Measurements from ENCODE around the gene LMO2. TPM values are rescaled to one million over a fixed set of nuclear protein-coding genes. Genes with fewer than 3 reads are reported as not detected.

LMO2 gene
- total RNA-seq, 2 experiments from 2014 or later: not detected

DNA sequence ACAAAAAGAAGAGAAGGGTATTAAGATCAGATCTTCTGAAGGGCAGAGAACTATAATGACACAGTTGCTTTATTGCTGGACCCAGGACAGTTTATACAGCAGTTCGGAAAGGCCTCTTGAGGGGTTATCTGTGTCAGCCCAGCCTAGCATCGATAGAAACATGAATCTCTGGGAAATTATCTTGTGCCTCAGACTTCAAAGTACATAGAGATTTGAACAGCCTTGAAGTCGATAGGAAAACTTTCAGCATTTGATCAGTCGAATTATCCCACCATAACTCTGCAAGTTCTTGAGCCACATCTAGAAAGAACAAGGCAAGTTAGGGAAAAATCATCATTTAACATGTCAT, 2.5 kb upstream of the LMO2 start:
- DNase-seq: no peak
- Mint-ChIP-seq H3K36me3 (peaks cover 2% of the 10 kb centered on the region), H3K9me3 (peaks cover 3% of the 10 kb centered on the region), H3K4me3 (no peak overlapping the region), H3K4me1 (ENCODE audit: low read depth) (peaks cover 31% of the 10 kb centered on the region), H3K27ac (no peak overlapping the region), H3K27me3 (peaks cover 71% of the 10 kb centered on the region)
- intact Hi-C loops (cut with micrococcal nuclease): loop anchor here (1.0 to 10.0 kb wide), 4 partner anchors 157 to 880 kb away; partner anchors contain the start of genes CD59 and DEPDC7
- CTCF ChIA-PET: no interaction called here
- POLR2A ChIA-PET: no interaction called here

DNA sequence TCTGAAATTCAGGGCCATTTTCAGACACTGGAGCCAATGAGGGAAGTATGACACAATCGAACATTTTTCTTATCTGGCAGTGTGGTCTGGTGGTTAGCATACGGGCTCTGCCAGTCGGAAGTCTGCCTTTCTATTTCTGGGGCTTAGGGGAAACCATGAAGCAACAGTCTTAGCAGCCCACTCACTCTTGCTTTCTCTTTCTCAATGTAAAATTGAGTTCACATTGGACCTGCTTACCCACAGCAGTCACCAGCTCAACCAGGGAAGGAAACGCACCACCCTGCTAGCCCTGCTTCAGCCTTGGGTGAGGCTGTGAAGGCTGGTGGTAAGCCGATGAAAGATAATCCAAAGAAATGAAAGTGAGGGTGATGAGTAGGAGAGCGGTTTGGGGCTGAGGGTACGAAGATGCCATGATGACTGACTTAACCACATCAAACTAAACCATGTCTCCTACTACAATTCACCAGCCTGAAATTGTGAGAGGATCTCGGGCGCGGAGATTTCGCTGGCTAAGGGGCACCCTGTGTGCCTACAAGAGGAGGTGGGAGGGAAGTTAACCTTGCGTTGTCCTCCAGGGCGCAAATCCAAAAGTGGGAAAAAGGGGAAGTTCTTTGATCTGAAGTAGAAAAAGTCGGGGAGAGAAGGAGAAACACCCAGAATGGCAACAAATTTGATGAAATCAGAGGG, 2.0 kb upstream of the LMO2 start:
- peaks cover 73% of the 10 kb centered on the region for H3K27me3 Mint-ChIP-seq
- ChIA-PET CTCF (interaction anchor here (0.9 kb wide), 1 partner anchor 36 kb away, joined by 3 read pairs; no protein-coding TSS in a partner anchor), POLR2A (interaction anchor here (1.3 kb wide), 1 partner anchor 211 kb away, joined by 3 read pairs; the partner anchor contains the start of gene NAT10)
- H3K36me3 Mint-ChIP-seq: peaks cover 2% of the 10 kb centered on the region
- peaks cover 3% of the 10 kb centered on the region for H3K9me3 Mint-ChIP-seq
- peak overlapping the region; percentile 25 for H3K4me3 Mint-ChIP-seq
- H3K27ac Mint-ChIP-seq: no peak overlapping the region
- peak; percentile 88 for DNase-seq
- intact Hi-C loops (cut with micrococcal nuclease): loop anchor here (1.0 to 10.0 kb wide), 5 partner anchors 157 to 879 kb away; partner anchors contain the start of genes CD59, DEPDC7 and NAT10
- H3K4me1 Mint-ChIP-seq (ENCODE audit: low read depth): peaks cover 31% of the 10 kb centered on the region

DNA sequence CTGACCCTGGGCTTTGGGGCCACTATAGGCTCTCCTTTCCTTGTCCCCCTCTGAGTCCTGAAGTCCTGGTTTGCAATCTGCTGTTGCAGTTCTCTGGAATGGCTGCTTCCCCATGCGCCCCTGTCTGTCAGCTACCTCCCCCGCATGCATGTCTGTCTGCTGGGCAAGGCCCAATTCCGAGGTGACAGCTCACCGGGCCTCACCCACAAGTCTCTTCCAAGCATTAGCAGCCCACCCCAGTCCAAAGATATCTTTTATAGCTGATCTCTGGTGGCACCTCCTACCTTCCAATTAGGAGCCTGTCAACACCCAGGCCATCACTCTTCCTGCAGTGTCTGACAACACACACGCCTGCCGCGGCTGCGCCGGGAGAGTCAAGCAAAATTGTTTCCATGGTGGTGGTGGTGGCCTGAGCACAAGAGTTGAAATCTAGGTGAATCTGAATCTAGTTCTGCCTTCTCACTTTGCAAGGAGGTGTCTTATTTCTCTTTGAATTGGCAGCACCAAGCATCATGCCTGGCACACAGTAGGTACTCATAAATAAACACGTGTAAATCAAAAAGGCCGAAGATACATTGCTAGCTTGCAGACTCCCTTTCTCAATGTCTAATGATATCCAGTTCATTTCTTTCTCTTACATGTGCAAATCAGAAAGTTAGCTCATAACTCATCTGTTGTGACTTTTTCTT, 1.2 kb upstream of the LMO2 start:
- no peak overlapping the region for H3K4me3 Mint-ChIP-seq
- peaks cover 31% of the 10 kb centered on the region for H3K4me1 Mint-ChIP-seq (ENCODE audit: low read depth)
- H3K36me3 Mint-ChIP-seq: peaks cover 2% of the 10 kb centered on the region
- H3K27ac Mint-ChIP-seq: no peak overlapping the region
- intact Hi-C loops (cut with micrococcal nuclease): loop anchor here (1.0 to 10.0 kb wide), 3 partner anchors 156 to 878 kb away; partner anchors contain the start of genes CD59, DEPDC7 and NAT10
- ChIA-PET POLR2A (interaction anchor here (0.6 to 1.3 kb wide), 2 partner anchors 212 to 485 kb away, joined by 3 read pairs; partner anchors contain the start of gene NAT10), CTCF (interaction anchor here (0.9 kb wide), 1 partner anchor 35 kb away, joined by 3 read pairs; no protein-coding TSS in a partner anchor)
- H3K27me3 Mint-ChIP-seq: peaks cover 78% of the 10 kb centered on the region
- H3K9me3 Mint-ChIP-seq: peaks cover 3% of the 10 kb centered on the region
- DNase-seq: no peak

DNA sequence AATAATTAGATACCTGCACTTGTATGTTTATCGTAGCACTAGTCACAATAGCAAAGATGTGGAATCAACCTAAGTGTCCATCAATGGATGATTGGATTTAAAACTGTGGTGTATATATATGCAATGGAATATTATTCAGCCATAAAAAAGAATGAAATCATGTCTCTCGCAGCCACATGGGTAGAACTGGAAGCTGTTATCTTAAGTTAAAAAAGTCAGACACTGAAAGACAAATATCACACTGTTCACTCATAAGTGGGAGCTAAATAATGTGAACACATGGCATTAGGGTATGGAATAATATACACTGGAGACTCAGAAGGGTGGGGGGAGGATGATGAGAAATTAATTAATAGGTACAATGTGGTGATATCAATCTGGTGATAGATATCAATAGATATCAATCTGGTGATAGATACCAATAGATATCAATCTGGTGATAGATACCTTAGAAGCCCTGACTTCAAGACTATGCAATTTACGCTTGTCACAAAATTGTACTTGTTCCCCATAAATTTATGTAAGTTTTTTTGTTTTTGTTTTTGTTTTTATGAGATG, 2.0 kb downstream of the LMO2 start:
- CTCF ChIA-PET: interaction anchor here (0.8 kb wide), 1 partner anchor 32 kb away, joined by 3 read pairs; no protein-coding TSS in a partner anchor
- intact Hi-C loops (cut with micrococcal nuclease): loop anchor here (5.0 to 10.0 kb wide), 2 partner anchors 153 to 875 kb away; partner anchors contain the start of genes CD59 and DEPDC7
- no peak overlapping the region for H3K4me3 Mint-ChIP-seq

DNA sequence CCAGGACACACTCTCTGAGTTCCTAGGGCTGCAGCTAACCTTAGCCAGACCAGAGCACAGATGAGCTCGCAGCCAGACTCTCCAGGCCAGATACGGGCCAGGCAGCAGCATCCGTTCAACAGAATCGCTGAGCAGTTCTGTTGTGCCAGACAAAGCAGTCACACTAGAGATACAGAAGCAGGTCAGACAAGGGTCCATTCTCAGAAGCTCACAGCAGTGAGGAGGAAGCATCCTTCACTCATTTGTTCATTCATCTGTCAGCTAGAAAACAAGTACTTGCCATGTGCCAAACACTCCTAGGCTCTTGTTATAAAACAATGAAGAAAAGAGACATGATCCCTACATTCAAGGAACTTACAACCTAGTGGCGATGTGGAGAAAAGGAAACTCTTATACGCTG, 2.6 kb downstream of the LMO2 start:
- H3K9me3 Mint-ChIP-seq: peaks cover 3% of the 10 kb centered on the region
- ChIA-PET CTCF (no interaction called here), POLR2A (no interaction called here)
- DNase-seq: no peak
- H3K36me3 Mint-ChIP-seq: peaks cover 2% of the 10 kb centered on the region
- intact Hi-C loops (cut with micrococcal nuclease): no loop called here
- no peak overlapping the region for H3K4me3 Mint-ChIP-seq
- H3K27ac Mint-ChIP-seq: no peak overlapping the region
- peaks cover 76% of the 10 kb centered on the region for H3K27me3 Mint-ChIP-seq
- H3K4me1 Mint-ChIP-seq (ENCODE audit: low read depth): peaks cover 24% of the 10 kb centered on the region

More for the DNA sequence above, 2.0 kb downstream of the LMO2 start:
- H3K27ac Mint-ChIP-seq: no peak overlapping the region
- H3K9me3 Mint-ChIP-seq: peaks cover 3% of the 10 kb centered on the region
- H3K4me1 Mint-ChIP-seq (ENCODE audit: low read depth): peaks cover 30% of the 10 kb centered on the region
- peaks cover 2% of the 10 kb centered on the region for H3K36me3 Mint-ChIP-seq
- H3K27me3 Mint-ChIP-seq: peaks cover 78% of the 10 kb centered on the region
- POLR2A ChIA-PET: no interaction called here
- DNase-seq: no peak

DNA sequence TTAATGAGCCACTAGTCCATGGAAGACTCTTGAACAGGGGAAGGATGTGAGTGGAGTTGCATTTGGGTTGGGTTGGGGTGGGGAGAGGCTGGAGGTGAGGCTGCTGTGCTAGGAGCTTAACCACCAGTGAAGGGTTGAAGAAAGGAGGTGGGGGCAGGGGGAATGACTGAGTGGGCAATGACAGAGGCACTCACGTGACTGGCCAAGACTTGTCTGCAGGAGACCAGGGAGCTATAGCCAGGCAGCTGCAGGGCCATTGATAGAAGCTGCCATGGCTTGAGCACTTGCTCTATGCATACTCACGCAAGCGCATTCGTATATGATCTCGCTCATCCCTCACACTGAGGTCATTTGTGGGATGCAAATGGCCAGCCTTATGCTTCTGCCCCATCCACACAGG, 4.0 kb downstream of the LMO2 start:
- H3K27me3 Mint-ChIP-seq: peaks cover 79% of the 10 kb centered on the region
- no peak for DNase-seq
- peaks cover 10% of the 10 kb centered on the region for H3K4me1 Mint-ChIP-seq (ENCODE audit: low read depth)
- H3K36me3 Mint-ChIP-seq: peaks cover 2% of the 10 kb centered on the region
- H3K27ac Mint-ChIP-seq: no peak overlapping the region
- peaks cover 3% of the 10 kb centered on the region for H3K9me3 Mint-ChIP-seq
- CTCF ChIA-PET: no interaction called here
- POLR2A ChIA-PET: no interaction called here
- intact Hi-C loops (cut with micrococcal nuclease): no loop called here
- no peak overlapping the region for H3K4me3 Mint-ChIP-seq

DNA sequence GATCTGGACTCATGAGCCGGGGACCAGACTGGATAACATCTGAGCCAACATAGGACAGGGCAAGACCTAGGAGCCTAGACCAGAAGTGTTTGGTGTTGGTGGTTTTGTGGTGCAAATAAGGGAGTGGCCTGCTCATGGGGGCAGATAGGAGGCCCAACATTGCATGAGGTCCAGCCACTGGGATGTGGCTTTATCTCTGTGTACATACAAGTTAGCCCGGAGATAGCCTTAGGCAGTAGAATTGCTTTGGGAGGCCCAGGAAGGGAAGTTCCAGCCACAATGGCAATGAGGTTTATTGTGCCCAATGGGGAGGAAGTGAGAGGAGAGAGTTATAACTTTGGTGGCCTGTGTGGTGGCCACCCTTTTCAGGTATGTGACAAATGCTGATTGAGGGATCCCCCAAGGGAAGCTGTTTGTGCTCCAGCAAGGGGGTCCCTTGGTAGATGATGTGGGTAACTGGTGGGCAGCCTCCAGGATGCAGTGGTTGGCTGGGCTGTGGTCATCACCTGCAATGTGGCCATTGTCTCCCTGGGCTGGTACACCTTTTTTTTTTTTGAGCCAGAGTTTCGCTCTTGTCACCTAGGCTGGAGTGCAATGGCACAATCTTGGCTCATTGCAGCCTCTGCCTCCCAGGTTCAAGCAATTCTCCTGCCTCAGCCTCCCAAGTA, 6.4 kb downstream of the LMO2 start:
- CTCF ChIA-PET: no interaction called here
- Mint-ChIP-seq H3K27ac (no peak overlapping the region), H3K4me3 (no peak overlapping the region)

DNA sequence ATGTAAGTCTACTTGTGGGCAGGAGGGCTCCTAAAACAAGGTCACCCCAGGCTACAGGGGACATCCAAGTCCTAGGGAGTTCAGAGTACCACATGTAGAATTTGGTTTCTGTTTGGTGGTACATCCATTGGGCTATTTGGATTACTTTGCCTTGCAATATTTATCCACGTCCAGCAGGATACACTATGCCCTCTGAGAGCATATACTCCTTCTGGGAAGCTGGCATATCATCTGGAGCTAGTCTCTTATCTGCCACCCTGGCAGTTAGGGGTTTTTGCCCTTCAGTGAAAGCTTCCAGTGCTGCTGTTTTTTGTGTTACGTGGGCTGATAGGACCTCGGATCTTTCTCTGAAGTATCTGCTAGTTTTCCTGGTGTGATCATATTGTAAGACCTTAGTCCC, 7.3 kb downstream of the LMO2 start:
- no peaks in the 10 kb centered on the region for H3K36me3 Mint-ChIP-seq
- no peak for DNase-seq
- POLR2A ChIA-PET: no interaction called here
- H3K4me3 Mint-ChIP-seq: no peak overlapping the region
- H3K27me3 Mint-ChIP-seq: peaks cover 82% of the 10 kb centered on the region
- CTCF ChIA-PET: no interaction called here
- H3K4me1 Mint-ChIP-seq (ENCODE audit: low read depth): no peaks in the 10 kb centered on the region
- no peaks in the 10 kb centered on the region for H3K9me3 Mint-ChIP-seq
- no peak overlapping the region for H3K27ac Mint-ChIP-seq
- intact Hi-C loops (cut with micrococcal nuclease): no loop called here

More for the DNA sequence above, 6.4 kb downstream of the LMO2 start:
- POLR2A ChIA-PET: no interaction called here
- DNase-seq: no peak
- H3K9me3 Mint-ChIP-seq: peaks cover 3% of the 10 kb centered on the region
- peaks cover 82% of the 10 kb centered on the region for H3K27me3 Mint-ChIP-seq
- H3K36me3 Mint-ChIP-seq: peaks cover 2% of the 10 kb centered on the region
- intact Hi-C loops (cut with micrococcal nuclease): no loop called here
- no peaks in the 10 kb centered on the region for H3K4me1 Mint-ChIP-seq (ENCODE audit: low read depth)

DNA sequence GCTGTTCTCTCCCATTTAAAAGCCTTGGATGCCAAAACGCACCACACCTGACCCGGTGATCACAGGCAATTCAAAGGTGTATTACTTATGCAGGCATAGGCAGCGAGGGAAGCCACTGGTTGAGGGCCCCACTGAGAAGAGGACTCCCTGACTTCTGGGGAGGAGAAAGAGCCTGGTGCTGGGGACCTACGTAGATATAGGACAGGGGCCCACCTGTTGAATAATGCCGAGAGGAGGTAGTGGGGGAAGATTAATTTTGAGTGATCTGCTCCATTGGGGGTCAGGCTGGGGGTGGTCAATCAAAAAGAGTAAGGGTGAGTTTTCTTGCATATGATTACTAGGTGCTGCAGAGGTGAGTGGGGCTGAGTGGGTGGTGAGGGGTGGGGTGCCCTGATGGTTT, 7.8 kb downstream of the LMO2 start:
- CTCF ChIA-PET: no interaction called here
- H3K27me3 Mint-ChIP-seq: peaks cover 79% of the 10 kb centered on the region
- intact Hi-C loops (cut with micrococcal nuclease): no loop called here

DNA sequence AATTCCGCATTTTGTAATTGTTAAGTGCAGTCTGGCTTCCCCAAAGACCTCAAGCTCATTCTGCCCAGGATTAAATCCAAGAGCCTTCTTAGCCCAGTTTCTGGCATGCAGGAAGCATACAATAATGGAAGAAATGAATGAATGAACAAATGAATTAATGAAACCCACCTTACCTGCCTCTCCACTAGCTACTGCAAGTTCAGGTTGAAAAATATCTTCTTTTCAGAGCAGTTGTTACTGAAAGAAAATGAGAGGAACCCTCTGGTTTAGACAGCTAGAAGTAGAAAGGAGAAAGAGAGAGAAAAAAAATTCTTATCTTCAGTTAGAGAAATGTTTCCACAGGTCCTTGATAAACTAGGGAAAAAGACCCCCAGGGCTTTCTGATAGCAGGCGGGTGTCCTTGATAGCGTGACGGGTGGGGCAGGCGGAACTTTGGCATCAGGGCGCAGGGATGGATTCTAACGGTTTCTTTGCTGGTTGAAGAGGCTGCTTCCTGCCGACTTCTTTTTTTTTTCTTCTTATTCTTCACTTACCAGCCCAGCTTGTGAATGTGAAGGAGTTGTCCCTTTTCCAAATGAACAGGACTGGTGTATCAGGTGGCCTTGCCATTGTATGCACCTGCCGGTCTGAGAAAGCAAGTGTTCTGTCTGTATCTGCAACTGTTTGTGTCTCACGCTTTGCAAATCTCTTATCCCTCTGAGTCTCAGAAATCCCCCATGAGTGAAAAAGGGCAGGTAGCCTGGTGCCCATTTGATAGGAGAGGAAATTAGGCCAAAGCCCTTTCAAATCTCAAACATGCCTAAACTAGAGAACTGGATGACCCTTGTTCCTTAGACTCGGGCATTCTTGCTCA, 10.0 kb downstream of the LMO2 start:
- ChIA-PET POLR2A (no interaction called here), CTCF (interaction anchor here (1.4 to 1.8 kb wide), 2 partner anchors 24 to 106 kb away, joined by 4 to 5 read pairs; no protein-coding TSS in a partner anchor)
- H3K27me3 Mint-ChIP-seq: peaks cover 76% of the 10 kb centered on the region
- H3K4me1 Mint-ChIP-seq (ENCODE audit: low read depth): no peaks in the 10 kb centered on the region
- H3K36me3 Mint-ChIP-seq: no peaks in the 10 kb centered on the region
- H3K4me3 Mint-ChIP-seq: no peak overlapping the region
- H3K27ac Mint-ChIP-seq: no peak overlapping the region
- no peak for DNase-seq
- intact Hi-C loops (cut with micrococcal nuclease): no loop called here
- no peaks in the 10 kb centered on the region for H3K9me3 Mint-ChIP-seq

More for the DNA sequence above, 7.8 kb downstream of the LMO2 start:
- Mint-ChIP-seq H3K4me3 (no peak overlapping the region), H3K27ac (no peak overlapping the region), H3K4me1 (ENCODE audit: low read depth) (no peaks in the 10 kb centered on the region), H3K36me3 (no peaks in the 10 kb centered on the region), H3K9me3 (no peaks in the 10 kb centered on the region)
- DNase-seq: no peak
- POLR2A ChIA-PET: no interaction called here

DNA sequence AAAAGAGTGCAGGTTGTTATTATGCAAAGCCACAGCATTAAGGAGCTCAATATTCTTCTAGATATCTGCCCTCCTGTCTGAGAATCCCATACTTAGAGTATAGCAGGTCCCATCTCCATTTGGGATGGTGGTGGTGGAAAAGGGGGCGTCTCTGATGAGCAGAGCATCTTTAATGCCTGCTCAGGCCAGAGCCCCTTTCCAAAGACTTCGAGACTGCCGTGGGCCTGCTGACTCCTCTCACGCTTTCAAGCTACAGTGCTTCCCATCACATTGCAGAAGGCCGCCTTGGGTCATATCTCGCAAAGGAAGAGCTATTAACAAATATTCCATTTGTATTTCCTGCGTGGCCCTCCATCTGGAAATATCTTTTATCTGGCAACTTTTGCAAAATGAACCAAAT, 10.9 kb downstream of the LMO2 start:
- no peaks in the 10 kb centered on the region for H3K9me3 Mint-ChIP-seq
- H3K36me3 Mint-ChIP-seq: no peaks in the 10 kb centered on the region
- POLR2A ChIA-PET: no interaction called here
- no peak overlapping the region for H3K27ac Mint-ChIP-seq
- CTCF ChIA-PET: interaction anchor here (1.2 to 1.8 kb wide), 3 partner anchors 23 to 107 kb away, joined by 4 to 5 read pairs (median 4); no protein-coding TSS in a partner anchor
- no peak for DNase-seq
- no peaks in the 10 kb centered on the region for H3K4me1 Mint-ChIP-seq (ENCODE audit: low read depth)
- no peak overlapping the region for H3K4me3 Mint-ChIP-seq
- intact Hi-C loops (cut with micrococcal nuclease): no loop called here
- peaks cover 76% of the 10 kb centered on the region for H3K27me3 Mint-ChIP-seq
